ACC112 (cell line): Measurements from ENCODE around the gene HLF.

Experiments used
- H2AFZ ChIP-seq: fragments of 200-600 bp; sonication (generic); one replicate; pipeline ENCODE4 v1.6.0; 2017; ENCODE audit warnings: antibody characterized with exemption, low read length; ENCODE audit not compliant: unreplicated experiment
- H3K27ac ChIP-seq: fragments of 200-600 bp; sonication (generic); 2 replicates; pipeline ENCODE4 v1.5.1; 2014; ENCODE audit warnings: low read depth, mild to moderate bottlenecking, antibody characterized with exemption, low read length, moderate library complexity
- H3K27me3 ChIP-seq: fragments of 200-600 bp; sonication (generic); 2 replicates; pipeline ENCODE4 v1.6.1; 2014; ENCODE audit warnings: mild to moderate bottlenecking, antibody characterized with exemption, low read length, moderate library complexity, mixed read lengths; ENCODE audit not compliant: insufficient read depth
- H3K36me3 ChIP-seq: fragments of 200-600 bp; sonication (generic); 2 replicates; pipeline ENCODE4 v1.6.1; 2016; ENCODE audit warnings: mild to moderate bottlenecking, antibody characterized with exemption, low read length, moderate library complexity, mixed read lengths; ENCODE audit not compliant: insufficient read depth
- H3K4me1 ChIP-seq: fragments of 200-600 bp; sonication (generic); one replicate; pipeline ENCODE4 v1.6.1; 2016; ENCODE audit warnings: low read length, mixed read lengths; ENCODE audit not compliant: insufficient read depth, unreplicated experiment, control insufficient read depth
- H3K4me3 ChIP-seq: fragments of 200-600 bp; sonication (generic); 2 replicates; pipeline ENCODE4 v1.5.1; 2014; ENCODE audit warnings: mild to moderate bottlenecking, low read depth, low read length
- H3K79me2 ChIP-seq: fragments of 200-600 bp; sonication (generic); one replicate; pipeline ENCODE4 v1.6.0; 2016; ENCODE audit warnings: low read length; ENCODE audit not compliant: control insufficient read depth, unreplicated experiment, insufficient read depth

The HLF gene

DNA sequence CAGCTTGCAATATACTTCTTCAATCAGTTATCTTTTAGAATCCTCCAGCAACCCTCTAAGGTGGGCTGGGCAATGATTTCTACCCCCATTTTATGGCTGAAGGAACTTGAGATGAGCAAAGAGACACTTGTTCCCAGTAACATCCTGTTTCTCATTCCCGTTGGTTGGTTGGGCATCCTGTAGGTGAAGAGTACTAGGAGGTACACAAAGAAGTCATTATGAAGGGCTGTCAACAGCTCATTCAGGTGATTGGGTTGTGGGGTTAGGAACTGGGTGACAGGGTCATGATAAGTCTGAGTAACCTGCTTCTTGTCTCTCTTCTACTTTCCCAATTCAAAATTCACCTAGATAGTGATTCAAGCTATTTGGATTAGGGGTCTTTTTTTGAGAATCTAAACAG, 80.4 kb downstream of the HLF start:
- Histone ChIP-seq H3K27ac (no peak overlapping the region), H3K36me3 (no peaks in the 10 kb centered on the region), H3K79me2 (no peaks in the 10 kb centered on the region), H3K27me3 (peaks cover 21% of the 10 kb centered on the region; the same call in 1 of the 2 replicates), H3K4me3 (no peak overlapping the region), H2AFZ (no peak overlapping the region), H3K4me1 (no peaks in the 10 kb centered on the region)

DNA sequence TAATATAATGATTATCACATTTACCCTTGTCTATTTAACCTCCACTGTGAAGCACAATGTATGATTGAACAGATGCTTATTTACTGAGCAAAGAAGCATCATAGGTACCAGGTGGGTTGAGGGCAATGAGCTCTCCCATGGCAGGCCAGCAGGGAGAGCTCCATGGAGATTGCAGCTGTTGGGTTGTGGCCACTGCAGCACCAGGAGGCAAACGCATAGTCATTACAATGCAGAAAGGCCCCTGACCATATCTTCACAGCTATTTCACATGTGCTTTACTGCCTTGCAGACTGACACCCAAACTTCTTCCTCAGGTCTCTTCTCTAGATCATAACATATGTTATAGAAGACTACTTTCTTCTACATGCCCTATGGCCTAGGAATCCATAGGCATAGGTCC, 81.9 kb downstream of the HLF start:
- Histone ChIP-seq H3K36me3 (no peaks in the 10 kb centered on the region), H3K4me1 (no peaks in the 10 kb centered on the region), H3K79me2 (no peaks in the 10 kb centered on the region), H3K27me3 (0 out of 2 replicates have a peak, but pooled peaks cover 6% of the 10 kb centered on the region), H3K27ac (no peak overlapping the region), H2AFZ (no peak overlapping the region), H3K4me3 (no peak overlapping the region)

DNA sequence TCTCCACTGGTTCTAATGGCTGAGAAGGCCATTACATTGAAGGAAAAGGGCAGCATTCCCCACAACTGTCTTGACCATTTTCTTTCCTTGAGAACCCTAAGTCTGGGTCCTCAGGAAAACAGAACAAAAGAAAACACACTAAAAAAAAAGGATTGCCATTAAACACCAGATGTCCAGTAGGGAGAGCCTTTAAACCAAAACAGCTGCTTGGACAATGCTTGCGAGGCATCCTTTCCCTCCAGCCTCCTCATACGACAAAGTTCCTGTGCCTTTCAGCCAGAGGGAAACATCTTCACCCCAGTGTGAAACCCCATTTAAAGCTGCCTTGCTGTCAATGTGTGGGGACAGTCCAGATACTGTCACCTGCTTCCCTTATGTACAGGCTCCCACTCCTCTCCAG, 82.6 kb downstream of the HLF start:
- Histone ChIP-seq H3K36me3 (no peaks in the 10 kb centered on the region), H3K27me3 (0 out of 2 replicates have a peak, but pooled peaks cover 4% of the 10 kb centered on the region), H3K4me1 (no peaks in the 10 kb centered on the region), H3K27ac (no peak overlapping the region), H2AFZ (no peak overlapping the region), H3K4me3 (no peak overlapping the region), H3K79me2 (no peaks in the 10 kb centered on the region)

DNA sequence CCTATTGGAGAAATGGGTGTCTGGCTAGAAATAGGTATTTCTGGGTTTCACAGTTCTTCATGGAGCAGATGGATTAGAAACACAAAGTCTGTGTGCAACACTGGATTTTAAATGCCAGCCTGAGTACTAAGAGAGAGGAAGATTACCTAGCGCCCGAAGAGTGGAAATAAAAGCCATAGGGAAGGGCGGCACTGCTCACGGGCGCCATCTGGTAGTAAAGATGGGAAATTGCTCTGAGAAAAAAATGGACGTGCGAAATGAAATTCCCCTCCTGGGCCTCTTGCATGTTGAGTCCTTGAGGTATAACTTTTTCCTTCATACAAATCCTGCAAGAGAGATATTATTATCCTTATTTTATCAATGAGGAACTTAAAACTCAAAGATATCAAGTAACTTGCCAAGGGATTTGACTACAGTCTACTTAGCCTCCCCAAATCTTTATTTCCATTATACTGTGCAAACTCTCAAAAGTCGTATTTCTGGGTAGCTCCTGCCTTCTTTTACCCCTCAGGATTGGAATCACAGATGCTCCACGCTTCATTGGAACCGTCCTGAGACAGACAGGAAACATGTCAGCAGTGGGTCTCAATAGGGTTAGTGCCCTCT, 84.1 kb downstream of the HLF start:
- no peak overlapping the region for H3K4me3 ChIP-seq
- 0 out of 2 replicates have a peak, but pooled peaks cover 4% of the 10 kb centered on the region for H3K27me3 ChIP-seq
- no peak overlapping the region for H2AFZ ChIP-seq
- no peaks in the 10 kb centered on the region for H3K36me3 ChIP-seq
- no peaks in the 10 kb centered on the region for H3K4me1 ChIP-seq
- no peak overlapping the region for H3K27ac ChIP-seq
- H3K79me2 ChIP-seq, result no peaks in the 10 kb centered on the region

DNA sequence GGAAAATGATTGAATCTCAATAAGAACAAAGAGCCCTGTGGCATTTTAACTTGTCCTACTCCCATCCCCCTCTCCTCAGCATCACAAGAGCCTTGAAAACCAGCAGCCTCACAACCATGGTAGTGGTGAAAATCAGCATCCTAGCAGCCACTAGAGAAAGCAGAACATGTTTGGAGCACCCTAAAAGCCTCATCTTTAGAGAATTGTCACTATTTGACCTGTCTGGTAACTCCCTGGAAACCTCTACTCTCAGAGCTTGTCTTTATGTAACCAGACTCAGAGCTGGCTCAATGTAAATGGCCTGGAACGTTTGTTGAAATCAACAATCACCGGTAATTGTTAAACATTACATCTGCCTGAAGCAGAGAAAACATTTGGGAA, 86.1 kb downstream of the HLF start:
- Histone ChIP-seq H3K27ac (no peak overlapping the region), H3K4me1 (no peaks in the 10 kb centered on the region), H2AFZ (no peak overlapping the region), H3K36me3 (no peaks in the 10 kb centered on the region), H3K4me3 (no peak overlapping the region), H3K79me2 (no peaks in the 10 kb centered on the region), H3K27me3 (0 out of 2 replicates have a peak, but pooled peaks cover 4% of the 10 kb centered on the region)

DNA sequence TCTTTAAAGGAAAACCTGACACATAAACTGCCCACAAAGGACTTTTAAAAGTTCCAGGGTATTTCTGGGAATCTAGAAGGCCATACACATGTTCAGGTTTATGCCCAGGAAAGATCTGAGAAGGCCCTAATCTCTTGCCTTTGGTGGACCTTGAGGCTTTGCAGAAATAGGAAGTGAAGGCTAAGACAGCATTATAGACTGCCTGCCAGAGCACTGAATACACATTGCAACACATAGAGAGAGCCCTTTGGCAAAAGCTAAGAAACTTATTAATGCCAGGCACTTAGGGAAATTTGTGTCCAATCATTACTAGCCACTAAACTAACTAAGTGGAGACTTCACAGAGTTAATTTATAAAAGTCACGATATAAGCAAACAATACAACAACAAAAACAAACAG, 86.5 kb downstream of the HLF start:
- Histone ChIP-seq H3K4me3 (no peak overlapping the region), H3K27me3 (0 out of 2 replicates have a peak, but pooled peaks cover 4% of the 10 kb centered on the region), H3K36me3 (no peaks in the 10 kb centered on the region), H3K4me1 (no peaks in the 10 kb centered on the region), H3K79me2 (no peaks in the 10 kb centered on the region), H3K27ac (no peak overlapping the region), H2AFZ (no peak overlapping the region)

DNA sequence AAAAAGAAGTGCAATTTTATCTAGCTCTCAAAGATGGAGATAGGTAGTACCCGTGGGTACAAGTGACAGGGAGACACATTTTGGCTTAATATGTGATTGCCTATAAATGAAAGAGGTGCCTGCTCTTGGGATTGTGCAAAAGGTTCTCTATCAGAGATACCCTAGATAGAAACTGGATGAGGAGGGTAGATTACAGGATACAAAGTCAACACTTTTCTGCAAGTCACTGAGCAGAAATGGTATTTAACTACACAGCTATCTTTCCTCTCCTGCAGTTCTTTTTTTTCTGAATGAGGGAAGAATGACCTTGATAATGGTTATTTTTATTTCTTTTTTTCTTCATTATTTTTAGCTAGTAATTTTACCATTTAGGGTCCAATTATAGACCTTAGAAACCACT, 89.2 kb downstream of the HLF start:
- Histone ChIP-seq H3K4me3 (no peak overlapping the region), H3K36me3 (no peaks in the 10 kb centered on the region), H3K79me2 (no peaks in the 10 kb centered on the region), H3K4me1 (no peaks in the 10 kb centered on the region), H3K27ac (no peak overlapping the region), H2AFZ (no peak overlapping the region), H3K27me3 (no peaks in the 10 kb centered on the region)

DNA sequence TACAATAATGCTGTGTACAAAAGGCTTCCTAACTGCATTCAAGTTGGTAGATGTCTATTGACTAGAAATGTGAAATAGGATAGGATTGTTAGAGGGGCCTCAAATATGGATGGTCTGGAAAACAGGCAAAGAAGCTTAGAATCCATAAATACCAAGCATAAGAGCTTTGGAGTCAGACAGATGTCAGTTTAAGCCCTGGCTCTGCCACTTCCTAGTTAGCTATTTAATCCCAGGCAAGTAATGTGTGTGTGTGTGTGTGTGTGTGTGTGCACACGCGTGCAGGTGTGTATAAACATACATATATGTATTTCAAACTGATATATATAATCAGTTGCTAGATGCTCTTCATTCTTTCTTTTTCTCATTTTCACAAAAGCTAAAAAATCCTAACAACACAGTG, 90.2 kb downstream of the HLF start:
- Histone ChIP-seq H3K36me3 (no peaks in the 10 kb centered on the region), H3K27me3 (no peaks in the 10 kb centered on the region), H2AFZ (no peak overlapping the region), H3K79me2 (no peaks in the 10 kb centered on the region), H3K27ac (no peak overlapping the region), H3K4me1 (no peaks in the 10 kb centered on the region), H3K4me3 (no peak overlapping the region)

DNA sequence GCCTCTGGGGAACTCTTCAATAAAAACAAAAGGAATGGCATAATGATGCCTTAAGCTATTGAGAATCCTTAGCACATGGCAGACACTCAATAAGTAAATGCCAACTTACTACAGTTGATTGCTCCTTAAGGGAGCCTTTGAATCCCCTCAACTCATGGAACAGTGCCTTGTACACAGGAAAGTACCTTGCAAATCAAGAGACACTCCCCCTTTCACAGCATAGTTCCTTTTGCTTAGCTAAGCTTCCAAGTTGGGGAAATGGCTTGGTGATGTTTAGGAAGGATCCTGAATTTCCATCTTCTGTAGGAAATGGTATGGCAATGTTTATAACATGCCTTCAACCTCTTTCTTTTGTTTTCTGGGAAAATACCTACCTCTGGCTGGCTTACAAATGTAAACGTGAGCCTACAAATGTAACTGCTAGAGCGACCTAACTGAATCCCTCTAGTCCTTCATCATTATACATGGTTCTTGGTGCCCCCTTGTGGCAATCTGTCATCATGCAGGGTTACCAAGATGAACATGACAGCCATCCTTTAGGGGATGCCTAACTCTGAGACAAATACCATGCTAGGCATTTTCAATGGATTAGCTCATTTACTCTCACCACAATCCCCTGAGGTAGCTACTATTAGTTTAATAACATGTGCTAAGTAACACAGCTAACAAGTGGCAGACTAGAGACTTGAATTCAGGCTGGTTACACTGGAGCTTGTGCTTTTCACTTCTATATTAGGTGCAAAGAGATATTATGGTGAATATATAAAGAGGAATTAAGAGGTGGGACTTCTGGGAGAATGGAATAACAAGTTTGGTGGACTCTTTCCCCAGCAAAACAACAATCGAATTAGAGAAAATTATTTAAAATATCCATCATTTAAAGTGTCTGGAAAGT, 91.9 kb downstream of the HLF start:
- H3K36me3 ChIP-seq, result no peaks in the 10 kb centered on the region
- no peak overlapping the region for H3K4me3 ChIP-seq
- H3K79me2 ChIP-seq, result no peaks in the 10 kb centered on the region
- H2AFZ ChIP-seq, result no peak overlapping the region
- H3K4me1 ChIP-seq, result no peaks in the 10 kb centered on the region
- no peak overlapping the region for H3K27ac ChIP-seq
- 0 out of 2 replicates have a peak, but pooled peaks cover 6% of the 10 kb centered on the region for H3K27me3 ChIP-seq

DNA sequence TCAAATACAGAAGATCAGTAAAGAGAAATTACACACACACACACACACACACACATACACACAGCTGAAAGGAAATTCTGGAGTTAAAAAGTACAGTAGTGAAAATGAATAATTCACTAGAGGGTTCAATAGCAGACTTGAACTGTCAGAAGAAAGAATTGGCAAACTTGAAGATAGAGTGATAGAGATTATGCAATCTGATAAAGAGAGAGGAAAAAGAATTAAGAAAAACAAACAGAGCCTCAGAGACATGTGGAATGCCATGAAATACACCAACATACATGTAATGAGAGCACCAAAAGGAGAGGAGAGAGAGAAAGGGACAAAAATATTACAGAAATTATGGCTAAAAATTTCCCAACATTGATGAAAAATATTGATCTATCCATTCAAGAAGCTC, 96.2 kb downstream of the HLF start:
- H3K36me3 ChIP-seq, result no peaks in the 10 kb centered on the region
- H3K4me1 ChIP-seq, result no peaks in the 10 kb centered on the region
- 0 out of 2 replicates have a peak, but pooled peaks cover 6% of the 10 kb centered on the region for H3K27me3 ChIP-seq
- no peak overlapping the region for H2AFZ ChIP-seq
- no peak overlapping the region for H3K4me3 ChIP-seq
- H3K79me2 ChIP-seq, result no peaks in the 10 kb centered on the region
- no peak overlapping the region for H3K27ac ChIP-seq

DNA sequence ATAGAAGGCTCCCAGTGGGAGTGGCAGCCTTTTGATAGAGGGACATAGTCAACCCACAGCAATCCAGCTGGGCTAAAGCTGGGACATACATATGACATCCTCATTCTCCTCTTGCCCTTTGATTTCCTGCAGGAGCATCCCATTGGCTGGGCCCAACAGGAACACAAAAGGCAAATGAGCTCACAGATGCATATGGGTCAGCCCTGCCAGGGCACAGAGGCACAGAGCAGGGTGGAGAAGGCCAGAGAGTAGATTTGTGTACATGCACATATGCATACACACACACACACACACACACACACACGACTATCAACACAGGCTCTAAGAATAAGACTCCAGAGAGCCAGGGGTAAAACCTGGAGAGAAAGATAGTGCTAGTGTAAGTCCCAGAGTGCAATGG, 98.3 kb downstream of the HLF start:
- no peak overlapping the region for H3K4me3 ChIP-seq
- H3K79me2 ChIP-seq, result no peaks in the 10 kb centered on the region
- no peaks in the 10 kb centered on the region for H3K36me3 ChIP-seq
- no peak overlapping the region for H2AFZ ChIP-seq
- H3K27me3 ChIP-seq, result peaks cover 15% of the 10 kb centered on the region
- no peak overlapping the region for H3K27ac ChIP-seq
- H3K4me1 ChIP-seq, result no peaks in the 10 kb centered on the region
